ENCODE data around the gene ST6GALNAC6. TPM values are rescaled to one million over a fixed set of nuclear protein-coding genes. Genes with fewer than 3 reads are reported as not detected.

Gene ST6GALNAC6
- total RNA-seq, 1 experiment from 2014 or later: 16.5 TPM

GRCh38 chr9:127912296-127912695, 12.9 kb upstream of the ST6GALNAC6 start:
- H3K4me1 Mint-ChIP-seq (ENCODE audit: insufficient read depth, unreplicated experiment): peaks cover 8% of the 10 kb centered on the region
- H3K27me3 Mint-ChIP-seq (ENCODE audit: insufficient read depth, unreplicated experiment): no peaks in the 10 kb centered on the region
- BruUV-seq (replicated peaks): no TSS peak
- intact Hi-C loops (cut with micrococcal nuclease): no loop called here
- H3K36me3 Mint-ChIP-seq (ENCODE audit: insufficient read depth, unreplicated experiment): peaks cover 16% of the 10 kb centered on the region
- no peak overlapping the region for H3K27ac Mint-ChIP-seq (ENCODE audit: low read depth, unreplicated experiment)
- ChIA-PET POLR2A (no interaction called here), CTCF (interaction anchor here (0.8 to 1.1 kb wide), 2 partner anchors 9 to 42 kb away, joined by 3 read pairs; no protein-coding TSS in a partner anchor)
- no peak overlapping the region for H3K4me3 Mint-ChIP-seq (ENCODE audit: unreplicated experiment)
- no peak for DNase-seq (ENCODE audit: unreplicated experiment)
- no peak for TF ChIP-seq CTCF (IDR thresholded peaks at IDR 0.05; ENCODE audit: unreplicated experiment)
- H3K9me3 Mint-ChIP-seq (ENCODE audit: unreplicated experiment): no peaks in the 10 kb centered on the region

GRCh38 chr9:127910613-127911205, 11.3 kb upstream of the ST6GALNAC6 start:
- ChIA-PET POLR2A (interaction anchor here (0.6 to 1.2 kb wide), 4 partner anchors 9 to 1098 kb away, joined by 3 read pairs; no protein-coding TSS in a partner anchor), CTCF (interaction anchor here (0.6 to 1.1 kb wide), 4 partner anchors 11 to 286 kb away, joined by 3 to 4 read pairs (median 3); partner anchors contain the start of gene ST6GALNAC6)
- H3K36me3 Mint-ChIP-seq (ENCODE audit: insufficient read depth, unreplicated experiment): peaks cover 16% of the 10 kb centered on the region
- intact Hi-C loops (cut with micrococcal nuclease): no loop called here
- TF ChIP-seq CTCF (IDR thresholded peaks at IDR 0.05; ENCODE audit: unreplicated experiment): peak; percentile 31
- no peaks in the 10 kb centered on the region for H3K9me3 Mint-ChIP-seq (ENCODE audit: unreplicated experiment)
- DNase-seq (ENCODE audit: unreplicated experiment): peak; percentile 39
- peaks cover 8% of the 10 kb centered on the region for H3K4me1 Mint-ChIP-seq (ENCODE audit: insufficient read depth, unreplicated experiment)
- peak overlapping the region; percentile 68 for H3K27ac Mint-ChIP-seq (ENCODE audit: low read depth, unreplicated experiment)
- no peak overlapping the region for H3K4me3 Mint-ChIP-seq (ENCODE audit: unreplicated experiment)
- no peaks in the 10 kb centered on the region for H3K27me3 Mint-ChIP-seq (ENCODE audit: insufficient read depth, unreplicated experiment)
- BruUV-seq (replicated peaks): no TSS peak

GRCh38 chr9:127909839-127910273, 10.5 kb upstream of the ST6GALNAC6 start:
- Mint-ChIP-seq H3K36me3 (ENCODE audit: insufficient read depth, unreplicated experiment) (peaks cover 21% of the 10 kb centered on the region), H3K4me3 (ENCODE audit: unreplicated experiment) (no peak overlapping the region), H3K27ac (ENCODE audit: low read depth, unreplicated experiment) (no peak overlapping the region), H3K4me1 (ENCODE audit: insufficient read depth, unreplicated experiment) (peaks cover 8% of the 10 kb centered on the region), H3K27me3 (ENCODE audit: insufficient read depth, unreplicated experiment) (no peaks in the 10 kb centered on the region), H3K9me3 (ENCODE audit: unreplicated experiment) (no peaks in the 10 kb centered on the region)
- BruUV-seq (replicated peaks): no TSS peak
- DNase-seq (ENCODE audit: unreplicated experiment): no peak
- intact Hi-C loops (cut with micrococcal nuclease): no loop called here
- POLR2A ChIA-PET: interaction anchor here (0.6 to 1.2 kb wide), 3 partner anchors 10 to 298 kb away, joined by 3 read pairs; partner anchors contain the start of gene STXBP1
- TF ChIP-seq CTCF (IDR thresholded peaks at IDR 0.05; ENCODE audit: unreplicated experiment): no peak
- CTCF ChIA-PET: interaction anchor here (0.7 to 1.1 kb wide), 6 partner anchors 10 to 169 kb away, joined by 3 to 4 read pairs (median 4); partner anchors contain the start of gene ST6GALNAC6

- Mint-ChIP-seq H3K9me3 (ENCODE audit: unreplicated experiment) (no peaks in the 10 kb centered on the region), H3K36me3 (ENCODE audit: insufficient read depth, unreplicated experiment) (peaks cover 17% of the 10 kb centered on the region), H3K27ac (ENCODE audit: low read depth, unreplicated experiment) (no peak overlapping the region), H3K4me3 (ENCODE audit: unreplicated experiment) (no peak overlapping the region), H3K27me3 (ENCODE audit: insufficient read depth, unreplicated experiment) (no peaks in the 10 kb centered on the region), H3K4me1 (ENCODE audit: insufficient read depth, unreplicated experiment) (peaks cover 8% of the 10 kb centered on the region)
- no TSS peak for BruUV-seq (replicated peaks)
- no peak for TF ChIP-seq CTCF (IDR thresholded peaks at IDR 0.05; ENCODE audit: unreplicated experiment)
- ChIA-PET POLR2A (no interaction called here), CTCF (interaction anchor here (1.1 kb wide), 1 partner anchor 174 kb away, joined by 3 read pairs; the partner anchor contains the start of gene TOR2A)
- intact Hi-C loops (cut with micrococcal nuclease): no loop called here
- no peak for DNase-seq (ENCODE audit: unreplicated experiment)
Observed at GRCh38 chr9:127908660-127908926, 9.2 kb upstream of the ST6GALNAC6 start.

Data from MCF 10A (cell line).